ENCODE results near the gene MDM4.
A peak's percentile ranks its signal among the peaks of the same experiment; 100 is the strongest.
"Not testable (repeated sequence)": the region's sequence is repeated elsewhere in the genome, so short reads cannot be mapped to it uniquely, and the experiment has no call there.

MDM4 gene

GRCh38 chr1:204478921-204479320, 37.3 kb upstream of the MDM4 start:
- Mint-ChIP-seq H3K36me3 (ENCODE audit: low read depth) (peaks cover 2% of the 10 kb centered on the region), H3K4me1 (ENCODE audit: low read depth) (peaks cover 62% of the 10 kb centered on the region), H3K9me3 (no peaks in the 10 kb centered on the region), H3K27ac (no peak overlapping the region), H3K27me3 (no peaks in the 10 kb centered on the region), H3K4me3 (no peak overlapping the region)
- no peak for DNase-seq

GRCh38 chr1:204479387-204480136, 36.6 kb upstream of the MDM4 start:
- no peaks in the 10 kb centered on the region for H3K27me3 Mint-ChIP-seq
- no peak overlapping the region for H3K27ac Mint-ChIP-seq
- H3K4me1 Mint-ChIP-seq (ENCODE audit: low read depth), result peaks cover 62% of the 10 kb centered on the region

GRCh38 chr1:204480515-204480914, 35.7 kb upstream of the MDM4 start:
- Mint-ChIP-seq H3K9me3 (no peaks in the 10 kb centered on the region), H3K4me1 (ENCODE audit: low read depth) (peaks cover 60% of the 10 kb centered on the region), H3K27ac (peak overlapping the region; percentile 6), H3K36me3 (ENCODE audit: low read depth) (peaks cover 2% of the 10 kb centered on the region), H3K27me3 (no peaks in the 10 kb centered on the region), H3K4me3 (no peak overlapping the region)
- no peak for DNase-seq

More at GRCh38 chr1:204479387-204480136, 36.6 kb upstream of the MDM4 start:
- Mint-ChIP-seq H3K36me3 (ENCODE audit: low read depth) (peaks cover 2% of the 10 kb centered on the region), H3K9me3 (no peaks in the 10 kb centered on the region), H3K4me3 (no peak overlapping the region)
- no peak for DNase-seq

- Mint-ChIP-seq H3K36me3 (ENCODE audit: low read depth) (peaks cover 4% of the 10 kb centered on the region), H3K9me3 (no peaks in the 10 kb centered on the region), H3K4me1 (ENCODE audit: low read depth) (peaks cover 56% of the 10 kb centered on the region), H3K27ac (no peak overlapping the region), H3K27me3 (no peaks in the 10 kb centered on the region), H3K4me3 (no peak overlapping the region)
- DNase-seq, result no peak
These were observed 32.4 kb upstream of the MDM4 start for GRCh38 chr1:204483791-204484190.

GRCh38 chr1:204486513-204487255, 29.5 kb upstream of the MDM4 start:
- H3K27me3 Mint-ChIP-seq; H3K27ac Mint-ChIP-seq; H3K4me3 Mint-ChIP-seq; H3K36me3 Mint-ChIP-seq (ENCODE audit: low read depth); H3K9me3 Mint-ChIP-seq; DNase-seq: not testable (repeated sequence)
- H3K4me1 Mint-ChIP-seq (ENCODE audit: low read depth), result peaks cover 45% of the 10 kb centered on the region

- DNase-seq, result no peak
- no peak overlapping the region for H3K27ac Mint-ChIP-seq
- no peak overlapping the region for H3K4me3 Mint-ChIP-seq
- peaks cover 10% of the 10 kb centered on the region for H3K36me3 Mint-ChIP-seq (ENCODE audit: low read depth)
- no peaks in the 10 kb centered on the region for H3K27me3 Mint-ChIP-seq
- H3K9me3 Mint-ChIP-seq, result no peaks in the 10 kb centered on the region
- H3K4me1 Mint-ChIP-seq (ENCODE audit: low read depth), result peaks cover 47% of the 10 kb centered on the region
These were observed 29.0 kb upstream of the MDM4 start for GRCh38 chr1:204487256-204487615.

- H3K36me3 Mint-ChIP-seq (ENCODE audit: low read depth), result peaks cover 14% of the 10 kb centered on the region
- no peaks in the 10 kb centered on the region for H3K27me3 Mint-ChIP-seq
- no peak overlapping the region for H3K4me3 Mint-ChIP-seq
- peak overlapping the region; percentile 41 for H3K27ac Mint-ChIP-seq
- no peaks in the 10 kb centered on the region for H3K9me3 Mint-ChIP-seq
- DNase-seq, result no peak
- peaks cover 68% of the 10 kb centered on the region for H3K4me1 Mint-ChIP-seq (ENCODE audit: low read depth)
These were observed 24.6 kb upstream of the MDM4 start for GRCh38 chr1:204491655-204492054.

- H3K4me3 Mint-ChIP-seq, result peak overlapping the region; percentile 91
- peak overlapping the region; percentile 84 for H3K27ac Mint-ChIP-seq
- H3K4me1 Mint-ChIP-seq (ENCODE audit: low read depth), result peaks cover 59% of the 10 kb centered on the region
- DNase-seq, result peak; percentile 56
- no peaks in the 10 kb centered on the region for H3K9me3 Mint-ChIP-seq
- H3K36me3 Mint-ChIP-seq (ENCODE audit: low read depth), result peaks cover 14% of the 10 kb centered on the region
- H3K27me3 Mint-ChIP-seq, result no peaks in the 10 kb centered on the region
These were observed 22.8 kb upstream of the MDM4 start for GRCh38 chr1:204493145-204493983.

GRCh38 chr1:204493984-204494280, 22.3 kb upstream of the MDM4 start:
- peaks cover 54% of the 10 kb centered on the region for H3K4me1 Mint-ChIP-seq (ENCODE audit: low read depth)
- no peak for DNase-seq
- peaks cover 12% of the 10 kb centered on the region for H3K36me3 Mint-ChIP-seq (ENCODE audit: low read depth)
- H3K27me3 Mint-ChIP-seq, result no peaks in the 10 kb centered on the region
- peak overlapping the region; percentile 84 for H3K27ac Mint-ChIP-seq
- peak overlapping the region; percentile 91 for H3K4me3 Mint-ChIP-seq
- H3K9me3 Mint-ChIP-seq, result no peaks in the 10 kb centered on the region

- peaks cover 10% of the 10 kb centered on the region for H3K36me3 Mint-ChIP-seq (ENCODE audit: low read depth)
- peak within 1 kb of the TSS; percentile 91 for H3K4me3 Mint-ChIP-seq
- peaks cover 52% of the 10 kb centered on the region for H3K4me1 Mint-ChIP-seq (ENCODE audit: low read depth)
- peak; percentile 83 for DNase-seq
- no peaks in the 10 kb centered on the region for H3K9me3 Mint-ChIP-seq
- H3K27ac Mint-ChIP-seq, result peak within 1 kb of the TSS; percentile 91
- no peaks in the 10 kb centered on the region for H3K27me3 Mint-ChIP-seq
These were observed 21.7 kb upstream of the MDM4 start, which contains the start of gene PIK3C2B for GRCh38 chr1:204494281-204495077. Gene PIK3C2B, minus strand, starts transcription at chr1:204494805. Its CDS starts 25,003 bp downstream, at chr1:204469802.

- H3K4me1 Mint-ChIP-seq (ENCODE audit: low read depth), result peaks cover 48% of the 10 kb centered on the region
- H3K4me3 Mint-ChIP-seq, result peak overlapping the region; percentile 91
- no peak for DNase-seq
- no peaks in the 10 kb centered on the region for H3K27me3 Mint-ChIP-seq
- H3K36me3 Mint-ChIP-seq (ENCODE audit: low read depth), result peaks cover 7% of the 10 kb centered on the region
- H3K27ac Mint-ChIP-seq, result peak overlapping the region; percentile 91
- no peaks in the 10 kb centered on the region for H3K9me3 Mint-ChIP-seq
These were observed 21.0 kb upstream of the MDM4 start for GRCh38 chr1:204495078-204495753.

- no peaks in the 10 kb centered on the region for H3K27me3 Mint-ChIP-seq
- H3K4me1 Mint-ChIP-seq (ENCODE audit: low read depth), result peaks cover 42% of the 10 kb centered on the region
- DNase-seq, result no peak
These were observed 20.4 kb upstream of the MDM4 start for GRCh38 chr1:204495777-204496176.

GRCh38 chr1:204498981-204499380, 17.2 kb upstream of the MDM4 start:
- H3K4me1 Mint-ChIP-seq (ENCODE audit: low read depth), result peaks cover 24% of the 10 kb centered on the region
- H3K27ac Mint-ChIP-seq, result no peak overlapping the region
- H3K9me3 Mint-ChIP-seq, result no peaks in the 10 kb centered on the region
- H3K36me3 Mint-ChIP-seq (ENCODE audit: low read depth), result no peaks in the 10 kb centered on the region
- no peak for DNase-seq
- H3K27me3 Mint-ChIP-seq, result no peaks in the 10 kb centered on the region
- no peak overlapping the region for H3K4me3 Mint-ChIP-seq

More at GRCh38 chr1:204495777-204496176, 20.4 kb upstream of the MDM4 start:
- peak overlapping the region; percentile 56 for H3K27ac Mint-ChIP-seq
- peaks cover 4% of the 10 kb centered on the region for H3K36me3 Mint-ChIP-seq (ENCODE audit: low read depth)
- peak overlapping the region; percentile 91 for H3K4me3 Mint-ChIP-seq
- H3K9me3 Mint-ChIP-seq, result no peaks in the 10 kb centered on the region
